GM18861 (cell line): ENCODE results near the gene RHOT1.
"Not testable (repeated sequence)": the region's sequence is repeated elsewhere in the genome, so short reads cannot be mapped to it uniquely, and the experiment has no call there.

Experiments used
- ATAC-seq: cut with Tn5 transposase; IDR thresholded peaks from one replicate; pipeline ENCODE4 v1.9.1; 2021; ENCODE audit not compliant: unreplicated experiment

Gene RHOT1

GRCh38 chr17:32123782-32124181, 18.5 kb upstream of the RHOT1 start:
- ATAC-seq = no peak

- no peak for ATAC-seq
Measured at GRCh38 chr17:32124985-32125847, 17.1 kb upstream of the RHOT1 start.

- no peak for ATAC-seq
Measured at GRCh38 chr17:32125848-32126153, 16.5 kb upstream of the RHOT1 start.

- ATAC-seq = no peak
Measured at GRCh38 chr17:32126325-32126724, 16.0 kb upstream of the RHOT1 start.

- no peak for ATAC-seq
Measured at GRCh38 chr17:32126746-32127145, 15.6 kb upstream of the RHOT1 start.

- peak; percentile 67 for ATAC-seq
Measured at GRCh38 chr17:32127158-32127897, 15.0 kb upstream of the RHOT1 start.

GRCh38 chr17:32128470-32128869, 13.8 kb upstream of the RHOT1 start:
- ATAC-seq = not testable (repeated sequence)

GRCh38 chr17:32135497-32136117, 6.7 kb upstream of the RHOT1 start:
- ATAC-seq = not testable (repeated sequence)

- ATAC-seq = no peak
Measured at GRCh38 chr17:32136856-32137255, 5.4 kb upstream of the RHOT1 start.

GRCh38 chr17:32139504-32139903, 2.8 kb upstream of the RHOT1 start:
- not testable (repeated sequence) for ATAC-seq

GRCh38 chr17:32141258-32141657, 1.0 kb upstream of the RHOT1 start:
- ATAC-seq = no peak

GRCh38 chr17:32141679-32142037, 644 bp upstream of the RHOT1 start:
- ATAC-seq = no peak

- no peak for ATAC-seq
Measured at GRCh38 chr17:32142857-32143526, 690 bp downstream of the RHOT1 start.

- no peak for ATAC-seq
Measured at GRCh38 chr17:32143527-32143870, 1.2 kb downstream of the RHOT1 start.

- ATAC-seq = not testable (repeated sequence)
Measured at GRCh38 chr17:32144442-32144841, 2.1 kb downstream of the RHOT1 start.

GRCh38 chr17:32148351-32148750, 6.0 kb downstream of the RHOT1 start:
- ATAC-seq = no peak

- no peak for ATAC-seq
Measured at GRCh38 chr17:32150358-32150757, 8.1 kb downstream of the RHOT1 start.

GRCh38 chr17:32152130-32152529, 9.8 kb downstream of the RHOT1 start:
- ATAC-seq = no peak

GRCh38 chr17:32155896-32156295, 13.6 kb downstream of the RHOT1 start:
- ATAC-seq = no peak

GRCh38 chr17:32156656-32157055, 14.4 kb downstream of the RHOT1 start:
- no peak for ATAC-seq

- ATAC-seq = no peak
Measured at GRCh38 chr17:32157225-32157624, 14.9 kb downstream of the RHOT1 start.
